RWPE2 (cell line): ENCODE measurements around the gene MYDGF.

ENCODE experiments used
- ATAC-seq: fragments of 200-7000 bp; cut with Tn5 transposase; 3 replicates; pipeline ENCODE4 v1.9.1; 2021; ENCODE audit warnings: low read depth
- DNase-seq: peaks from one replicate; pipeline ENCODE4 v3.0.0-alpha.2; 2020; ENCODE audit warnings: low spot score
- H3K27ac ChIP-seq: fragments of 450-650 bp; 2 replicates; pipeline ENCODE4 v1.5.1; 2017; ENCODE audit warnings: mild to moderate bottlenecking; ENCODE audit not compliant: poor library complexity, severe bottlenecking
- H3K27me3 ChIP-seq: fragments of 250-450 bp; sonication (Bioruptor Pico); 2 replicates; pipeline ENCODE4 v1.5.1; 2021; ENCODE audit warnings: mild to moderate bottlenecking, moderate library complexity; ENCODE audit not compliant: insufficient read depth, poor library complexity, severe bottlenecking
- H3K36me3 ChIP-seq: fragments of 250-450 bp; sonication (Bioruptor Pico); 2 replicates; pipeline ENCODE4 v1.5.1; 2020; ENCODE audit warnings: low read depth, mild to moderate bottlenecking, moderate library complexity
- H3K4me1 ChIP-seq: fragments of 250-450 bp; sonication (Bioruptor Pico); 2 replicates; pipeline ENCODE4 v1.5.1; 2021; ENCODE audit warnings: mild to moderate bottlenecking, moderate library complexity; ENCODE audit not compliant: insufficient read depth, poor library complexity, severe bottlenecking
- H3K4me3 ChIP-seq: fragments of 250-450 bp; sonication (Bioruptor Pico); 2 replicates; pipeline ENCODE4 v1.5.1; 2021; ENCODE audit warnings: mild to moderate bottlenecking, moderate library complexity; ENCODE audit not compliant: severe bottlenecking
- H3K9me3 ChIP-seq: fragments of 250-450 bp; sonication (Bioruptor Pico); 2 replicates; pipeline ENCODE4 v1.5.1; 2021; ENCODE audit warnings: mild to moderate bottlenecking, moderate library complexity; ENCODE audit not compliant: severe bottlenecking
- TF ChIP-seq, protein P1 (sequence below): fragments of 450-650 bp; IDR thresholded peaks from one replicate; pipeline ENCODE4 v1.5.1; 2017; ENCODE audit warnings: mild to moderate bottlenecking, moderate library complexity; ENCODE audit not compliant: poor library complexity, severe bottlenecking

Gene MYDGF

DNA sequence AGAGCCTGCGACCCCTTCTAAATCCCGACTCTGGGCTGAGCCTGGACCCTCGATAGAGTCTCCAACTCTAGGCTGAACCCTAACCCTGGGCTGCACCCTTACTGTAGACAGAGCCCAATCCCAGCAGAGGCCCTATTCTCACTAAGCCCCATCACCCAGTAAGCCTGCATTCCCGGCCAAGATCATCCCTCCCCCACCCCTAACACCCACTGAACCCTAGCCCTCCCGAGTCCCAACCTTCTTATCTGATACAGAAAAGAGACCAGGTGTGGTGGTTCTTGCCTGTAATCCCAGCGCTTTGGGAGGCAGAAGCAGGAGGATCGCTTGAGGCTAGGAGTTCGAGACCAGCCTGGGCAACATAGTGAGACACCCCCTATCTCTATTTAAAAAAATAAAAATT lies 33.4 kb downstream of the MYDGF start:
- Histone ChIP-seq H3K4me1 (no peaks in the 10 kb centered on the region), H3K27me3 (no peaks in the 10 kb centered on the region), H3K4me3 (no peak overlapping the region), H3K9me3 (no peaks in the 10 kb centered on the region), H3K36me3 (no peaks in the 10 kb centered on the region), H3K27ac (no peak overlapping the region)
- DNase-seq, result no peak
- TF ChIP-seq, protein P1, sequence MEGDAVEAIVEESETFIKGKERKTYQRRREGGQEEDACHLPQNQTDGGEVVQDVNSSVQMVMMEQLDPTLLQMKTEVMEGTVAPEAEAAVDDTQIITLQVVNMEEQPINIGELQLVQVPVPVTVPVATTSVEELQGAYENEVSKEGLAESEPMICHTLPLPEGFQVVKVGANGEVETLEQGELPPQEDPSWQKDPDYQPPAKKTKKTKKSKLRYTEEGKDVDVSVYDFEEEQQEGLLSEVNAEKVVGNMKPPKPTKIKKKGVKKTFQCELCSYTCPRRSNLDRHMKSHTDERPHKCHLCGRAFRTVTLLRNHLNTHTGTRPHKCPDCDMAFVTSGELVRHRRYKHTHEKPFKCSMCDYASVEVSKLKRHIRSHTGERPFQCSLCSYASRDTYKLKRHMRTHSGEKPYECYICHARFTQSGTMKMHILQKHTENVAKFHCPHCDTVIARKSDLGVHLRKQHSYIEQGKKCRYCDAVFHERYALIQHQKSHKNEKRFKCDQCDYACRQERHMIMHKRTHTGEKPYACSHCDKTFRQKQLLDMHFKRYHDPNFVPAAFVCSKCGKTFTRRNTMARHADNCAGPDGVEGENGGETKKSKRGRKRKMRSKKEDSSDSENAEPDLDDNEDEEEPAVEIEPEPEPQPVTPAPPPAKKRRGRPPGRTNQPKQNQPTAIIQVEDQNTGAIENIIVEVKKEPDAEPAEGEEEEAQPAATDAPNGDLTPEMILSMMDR, result no peak
- ATAC-seq, result no peak

DNA sequence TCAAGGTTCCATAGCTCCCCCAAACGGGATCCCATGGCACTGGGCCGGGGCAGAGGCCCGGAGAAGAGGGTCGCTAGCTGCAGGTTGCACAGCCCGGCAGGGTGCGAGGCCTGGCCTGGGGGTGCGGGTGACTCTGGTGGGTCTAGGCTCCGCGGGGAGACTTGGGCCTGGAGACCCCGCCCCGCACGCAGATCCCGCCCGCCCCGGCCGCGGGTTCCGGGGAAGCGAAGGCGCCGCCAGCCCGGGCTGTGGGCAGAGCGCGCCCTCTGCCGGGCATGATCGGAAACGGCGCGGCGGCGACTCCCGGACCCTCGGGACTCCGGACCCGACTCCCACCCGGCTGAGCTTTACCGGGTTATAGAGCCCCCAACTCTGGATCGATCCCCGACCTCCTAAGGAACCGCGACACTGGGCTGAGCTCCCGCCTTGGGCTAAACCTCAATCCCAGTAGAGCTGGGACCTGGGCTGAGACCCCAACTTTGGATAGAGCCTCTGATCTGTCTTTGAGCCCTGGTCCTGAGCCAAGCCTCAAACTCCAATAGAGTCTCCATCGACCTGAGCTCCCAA lies 33.9 kb downstream of the MYDGF start:
- H3K9me3 ChIP-seq, result no peaks in the 10 kb centered on the region
- DNase-seq, result no peak
- TF ChIP-seq, protein P1, result peak; percentile 95
- H3K4me1 ChIP-seq, result no peaks in the 10 kb centered on the region
- ATAC-seq, result no peak
- peak overlapping the region; percentile 20 for H3K4me3 ChIP-seq
- no peaks in the 10 kb centered on the region for H3K27me3 ChIP-seq
- H3K36me3 ChIP-seq, result no peaks in the 10 kb centered on the region
- no peak overlapping the region for H3K27ac ChIP-seq

DNA sequence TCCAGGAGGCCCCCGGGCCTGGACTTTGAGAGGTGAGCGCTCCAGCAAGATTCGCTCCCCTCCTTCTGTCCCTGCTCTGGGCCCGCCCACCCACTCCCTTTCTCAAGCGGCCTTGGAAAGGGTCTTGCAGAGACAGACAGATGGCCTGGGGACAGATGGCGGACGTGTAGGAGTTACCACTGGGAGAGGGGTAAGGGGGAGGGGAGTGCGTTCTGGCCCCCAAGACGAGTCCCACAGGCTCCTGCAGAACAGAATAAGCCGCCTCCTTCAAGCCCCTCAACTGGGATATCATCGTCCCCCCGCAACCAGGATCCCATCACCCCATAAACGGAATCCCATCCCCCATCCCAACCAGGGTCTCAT lies 34.4 kb downstream of the MYDGF start:
- H3K9me3 ChIP-seq, result no peaks in the 10 kb centered on the region
- ATAC-seq (no peak), DNase-seq (no peak)
- H3K4me3 ChIP-seq, result peak overlapping the region; percentile 20
- no peaks in the 10 kb centered on the region for H3K4me1 ChIP-seq
- peak overlapping the region; percentile 63 for H3K27ac ChIP-seq
- no peaks in the 10 kb centered on the region for H3K27me3 ChIP-seq
- H3K36me3 ChIP-seq, result no peaks in the 10 kb centered on the region
- TF ChIP-seq, protein P1, result no peak

DNA sequence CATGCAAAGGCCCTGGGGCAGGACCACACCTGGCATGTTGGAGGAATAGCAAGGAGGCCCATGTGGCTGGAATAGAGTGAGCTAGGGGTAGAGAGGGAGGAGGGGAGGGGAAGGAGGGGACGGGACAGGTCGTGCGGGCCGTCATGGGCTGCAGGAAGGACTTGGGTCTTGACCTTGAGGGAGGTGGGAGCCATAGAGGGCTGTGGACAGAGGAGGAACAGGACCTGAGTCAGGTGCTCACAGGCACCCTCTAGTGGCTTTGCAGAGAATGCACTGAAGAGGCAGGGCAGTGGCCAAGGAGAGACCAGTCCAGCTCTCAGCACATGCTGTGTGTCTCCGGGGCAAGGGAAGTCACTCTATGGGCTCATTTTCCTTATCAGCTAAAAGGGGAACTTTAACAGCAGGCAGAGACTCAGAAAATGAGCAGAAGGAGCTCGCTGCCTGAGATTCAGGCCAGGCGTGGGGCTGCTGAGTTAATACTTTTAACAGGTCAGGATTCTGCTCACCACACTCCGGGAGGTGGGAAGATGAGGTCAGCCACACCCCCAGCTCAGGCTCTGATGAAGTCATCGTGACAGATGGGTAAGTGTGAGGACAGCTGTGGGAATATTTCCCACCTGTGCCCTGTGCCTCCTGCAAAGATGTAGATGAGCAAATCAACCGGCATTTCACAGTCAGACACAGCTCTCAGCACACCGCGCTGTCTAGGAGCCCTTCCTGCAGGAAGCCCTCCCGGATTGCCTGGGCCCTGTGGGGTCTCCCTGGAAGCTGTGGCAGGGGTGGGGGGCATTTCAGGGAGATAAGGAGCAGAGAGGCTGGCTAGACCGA lies 36.8 kb downstream of the MYDGF start:
- no peak overlapping the region for H3K4me3 ChIP-seq
- no peaks in the 10 kb centered on the region for H3K4me1 ChIP-seq
- peak overlapping the region; percentile 63 for H3K27ac ChIP-seq
- no peaks in the 10 kb centered on the region for H3K27me3 ChIP-seq
- H3K9me3 ChIP-seq, result no peaks in the 10 kb centered on the region
- ATAC-seq (peak; percentile 58; the same call in 2 of the 3 replicates), DNase-seq (no peak)
- TF ChIP-seq, protein P1, result peak; percentile 76
- H3K36me3 ChIP-seq, result no peaks in the 10 kb centered on the region
